IPS-NIHi7 (cell line): Measurements from ENCODE around the gene CTSF.
"Not testable (repeated sequence)": the region's sequence is repeated elsewhere in the genome, so short reads cannot be mapped to it uniquely, and the experiment has no call there.

Experiments
- DNase-seq: peaks from one replicate; pipeline ENCODE4 v3.0.0; 2012; ENCODE audit warnings: mixed read lengths; ENCODE audit errors: extremely low spot score

Gene CTSF

DNA sequence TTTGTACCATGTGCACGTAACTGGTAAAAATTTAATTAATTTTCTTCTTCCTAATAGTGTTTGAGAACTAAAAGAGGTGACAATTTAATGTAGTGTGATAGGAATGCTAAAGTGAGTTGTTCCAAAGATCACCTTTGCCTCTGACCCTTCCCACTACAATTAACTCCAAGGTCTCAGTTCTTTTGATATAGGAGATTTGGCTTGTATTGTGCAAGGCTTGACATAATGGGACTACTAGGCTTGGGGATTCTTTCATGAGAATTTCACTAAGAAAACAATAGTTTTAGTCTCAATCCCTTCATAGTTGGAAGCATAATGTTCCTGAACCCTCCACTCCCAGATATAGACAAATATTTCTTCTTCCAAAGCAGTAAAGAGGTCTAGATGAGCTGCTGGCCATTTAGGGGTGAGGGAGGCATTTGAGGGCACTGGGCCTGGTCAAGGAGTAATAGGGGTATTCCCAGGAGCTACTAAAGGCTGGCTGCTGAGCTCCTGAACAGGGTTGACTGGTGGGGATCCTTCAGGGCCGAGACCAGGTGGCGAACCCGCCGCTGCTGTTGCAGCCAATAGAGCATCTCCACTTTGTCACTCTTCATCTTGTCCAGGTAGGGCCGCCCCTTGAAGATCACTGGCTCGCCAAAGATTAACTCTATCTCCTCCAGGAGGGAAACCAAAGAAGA, 21.7 kb upstream of the CTSF start:
- no peak for DNase-seq

DNA sequence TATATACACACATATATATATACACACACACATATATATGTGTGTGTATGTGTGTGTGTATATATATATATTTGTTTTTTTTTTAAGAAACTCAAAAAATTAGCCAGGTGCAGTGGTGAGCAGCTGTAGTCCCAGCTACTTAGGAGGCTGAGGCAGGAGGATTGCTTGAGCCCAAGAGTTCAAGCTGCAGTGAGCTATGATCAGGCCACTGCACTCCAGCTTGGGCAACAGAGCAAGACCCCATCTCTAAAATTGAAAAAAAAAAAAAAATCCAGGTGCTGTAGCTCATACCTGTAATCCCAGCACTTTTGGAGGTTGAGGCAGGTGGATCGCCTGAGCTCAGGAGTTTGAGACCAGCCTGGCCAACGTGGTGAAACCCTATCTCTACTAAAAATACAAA, 20.9 kb upstream of the CTSF start:
- not testable (repeated sequence) for DNase-seq

DNA sequence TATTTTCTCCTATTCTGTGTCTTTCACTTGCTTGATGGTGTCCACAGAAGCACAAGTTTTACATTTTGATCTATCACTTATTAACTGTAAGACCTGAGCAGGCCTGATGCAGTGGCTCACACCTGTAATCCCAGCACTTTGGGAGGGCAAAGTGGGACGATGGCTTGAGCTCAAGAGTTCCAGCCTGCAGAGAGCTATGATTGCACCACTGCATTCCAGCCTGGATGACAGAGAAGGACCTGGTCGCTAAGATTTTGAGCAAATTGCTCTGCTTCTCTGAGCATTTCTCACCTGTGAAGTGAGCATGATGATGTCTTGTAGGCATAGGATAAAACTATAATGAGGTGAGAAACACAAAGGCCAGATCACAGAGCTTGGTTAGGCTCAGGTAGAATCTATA, 17.7 kb upstream of the CTSF start:
- no peak for DNase-seq

DNA sequence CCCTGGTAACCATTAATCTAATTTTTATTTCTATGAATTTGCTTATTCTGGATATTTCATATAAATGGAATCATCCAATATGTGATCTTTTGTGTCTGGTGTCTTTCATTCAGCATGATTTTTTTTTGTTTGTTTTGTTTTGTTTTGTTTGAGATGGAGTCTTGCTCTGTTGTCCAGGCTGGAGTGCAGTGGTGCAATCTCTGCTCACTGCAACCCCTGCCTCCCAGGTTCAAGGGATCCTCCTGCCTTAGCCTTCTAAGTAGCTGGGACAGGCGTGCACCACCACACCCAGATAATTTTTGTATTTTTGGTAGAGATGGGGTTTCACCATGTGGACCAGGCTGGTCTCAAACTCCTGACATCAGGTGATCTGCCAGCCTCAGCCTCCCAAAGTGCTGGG, 17.0 kb upstream of the CTSF start:
- DNase-seq, result not testable (repeated sequence)

DNA sequence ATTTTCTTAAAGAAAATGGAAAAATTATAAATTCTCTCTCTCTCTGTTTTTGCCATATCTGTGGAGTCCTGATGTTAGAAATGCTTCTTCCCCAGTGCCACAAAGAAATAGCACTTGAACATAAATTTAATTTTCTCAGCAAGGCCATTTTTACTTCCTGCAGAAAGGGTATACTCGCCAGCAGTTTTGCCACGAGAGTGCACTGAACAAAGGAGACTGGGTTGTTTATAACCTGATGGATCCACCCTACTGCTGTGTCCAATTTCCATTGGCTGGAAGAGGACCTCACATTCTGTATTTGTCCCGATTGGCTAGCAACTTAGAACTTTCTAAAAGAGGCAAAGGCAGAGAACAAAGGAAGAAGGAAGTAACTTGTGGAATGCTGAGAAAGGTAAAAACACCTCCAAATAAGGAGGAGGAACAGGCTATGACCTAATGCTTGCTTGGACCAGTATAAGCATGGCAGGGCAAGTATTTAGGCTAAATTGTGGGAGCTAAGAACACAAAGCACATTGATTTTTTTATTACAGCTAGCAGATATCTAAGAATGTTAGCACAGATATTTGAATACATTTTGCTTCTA, 14.2 kb upstream of the CTSF start:
- not testable (repeated sequence) for DNase-seq

DNA sequence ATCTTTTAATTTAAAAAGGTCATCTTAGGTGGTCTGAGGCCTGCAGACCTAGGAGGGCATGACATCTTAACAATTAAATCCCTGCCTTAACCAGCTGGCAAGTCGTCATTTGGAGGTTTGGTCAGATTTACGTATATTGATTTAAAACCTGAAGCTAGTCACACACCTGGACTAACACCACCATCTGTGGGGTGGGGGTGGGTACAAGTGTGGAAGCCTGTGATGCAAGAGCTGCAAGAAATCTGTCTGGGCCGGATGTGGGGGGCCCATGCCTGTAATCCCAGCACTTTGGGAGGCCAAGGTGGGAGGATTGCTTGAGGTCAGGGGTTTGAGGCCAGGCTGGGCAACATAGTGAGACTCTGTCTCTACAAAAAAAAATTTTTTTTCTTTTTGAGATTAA, 12.9 kb upstream of the CTSF start:
- no peak for DNase-seq

DNA sequence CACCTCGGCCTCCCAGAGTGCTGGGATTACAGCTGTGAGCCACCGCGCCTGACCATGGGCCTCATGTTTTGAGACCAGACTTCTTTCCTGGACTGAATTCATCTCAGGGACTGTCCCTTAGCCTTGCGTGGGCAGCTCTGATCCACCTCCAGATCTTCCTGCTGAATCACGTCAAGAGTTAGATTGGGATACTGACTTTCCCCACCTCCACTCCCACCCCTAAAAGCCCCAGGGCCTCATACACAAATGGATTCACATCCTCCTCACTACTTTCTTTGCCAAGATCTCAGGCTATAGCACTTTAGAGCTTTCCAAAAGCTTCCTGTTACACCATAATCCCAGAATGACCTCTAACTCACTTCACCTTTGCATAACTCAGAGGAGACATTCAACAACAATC, 12.4 kb upstream of the CTSF start:
- DNase-seq, result no peak

DNA sequence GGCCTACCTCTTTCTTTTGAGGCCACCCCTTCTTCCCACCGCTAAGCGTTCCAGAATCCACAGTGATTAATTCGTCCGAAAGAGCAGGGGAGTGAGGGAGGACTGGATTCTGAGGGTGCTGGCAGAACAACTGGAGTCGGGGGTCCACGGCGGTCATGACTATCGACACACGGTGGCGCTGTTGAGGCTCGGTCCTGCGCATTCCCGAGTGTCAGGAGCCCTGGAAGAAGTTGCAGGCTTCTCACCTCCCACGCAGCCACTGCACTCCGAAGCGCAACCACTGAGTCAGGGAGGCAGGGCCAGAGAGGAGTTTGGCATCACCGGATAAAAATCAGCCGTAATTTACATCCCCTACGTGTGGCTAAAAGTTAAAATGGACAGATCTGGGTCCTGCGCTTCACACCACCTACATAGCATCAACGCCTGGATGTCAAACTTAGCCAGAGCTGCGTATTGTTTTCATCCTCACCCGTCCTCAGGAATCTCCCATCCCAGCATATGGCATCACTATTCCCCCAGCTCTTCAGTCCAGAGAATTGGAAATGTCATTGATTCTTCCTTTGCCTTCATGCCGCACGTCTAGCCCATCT, 10.7 kb upstream of the CTSF start:
- peak; percentile 95 for DNase-seq

DNA sequence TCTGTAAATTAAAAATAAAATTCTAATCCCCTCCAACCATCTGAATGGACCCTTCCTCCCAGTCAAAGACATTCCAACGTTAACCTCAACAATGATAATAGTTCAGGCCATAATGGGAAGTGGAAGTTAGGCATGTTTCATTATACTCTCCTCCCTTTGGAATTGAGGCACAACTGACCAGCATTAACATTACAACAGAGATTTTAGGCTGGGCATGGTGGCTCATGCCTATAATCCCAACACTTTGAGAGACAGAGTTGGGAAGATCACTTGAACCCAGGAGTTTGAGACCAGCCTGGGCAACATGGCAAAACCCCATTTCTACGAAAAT, 2.4 kb upstream of the CTSF start:
- no peak for DNase-seq

DNA sequence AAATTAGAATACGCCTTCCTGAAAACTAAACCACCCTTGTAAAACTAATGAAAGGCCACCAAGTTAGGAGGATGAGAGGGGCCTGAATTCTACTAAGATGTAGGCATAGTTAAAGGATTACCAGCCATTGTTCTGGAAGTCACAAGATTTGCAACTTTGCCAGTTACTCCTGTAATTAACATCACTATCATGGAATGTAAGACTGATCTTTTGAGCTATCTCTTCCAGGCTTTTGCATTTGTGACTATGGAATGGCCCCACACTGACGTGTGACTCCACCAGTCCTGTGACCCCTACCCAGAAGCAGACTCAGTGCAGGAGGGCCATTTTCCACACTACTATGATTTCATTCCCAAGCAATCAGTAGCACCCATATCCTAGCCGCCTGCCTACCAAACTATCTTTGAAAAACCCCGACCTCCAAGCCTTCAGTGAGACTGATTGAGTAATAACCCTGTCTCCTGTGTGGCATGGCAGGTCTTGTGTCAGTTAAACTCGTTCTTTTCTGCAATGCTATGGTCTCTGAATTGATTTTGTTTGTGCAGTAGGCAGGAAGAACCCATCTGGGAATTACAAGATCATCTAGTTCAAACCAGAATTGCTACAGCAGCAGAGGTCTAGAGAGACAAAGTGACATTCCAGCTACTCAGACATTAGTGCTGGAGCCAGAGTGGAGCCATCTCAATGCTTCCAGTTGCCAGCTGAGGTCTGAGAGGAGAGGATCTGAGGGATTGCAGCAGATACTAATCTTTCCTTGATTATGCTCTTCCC, 1.9 kb upstream of the CTSF start:
- no peak for DNase-seq

DNA sequence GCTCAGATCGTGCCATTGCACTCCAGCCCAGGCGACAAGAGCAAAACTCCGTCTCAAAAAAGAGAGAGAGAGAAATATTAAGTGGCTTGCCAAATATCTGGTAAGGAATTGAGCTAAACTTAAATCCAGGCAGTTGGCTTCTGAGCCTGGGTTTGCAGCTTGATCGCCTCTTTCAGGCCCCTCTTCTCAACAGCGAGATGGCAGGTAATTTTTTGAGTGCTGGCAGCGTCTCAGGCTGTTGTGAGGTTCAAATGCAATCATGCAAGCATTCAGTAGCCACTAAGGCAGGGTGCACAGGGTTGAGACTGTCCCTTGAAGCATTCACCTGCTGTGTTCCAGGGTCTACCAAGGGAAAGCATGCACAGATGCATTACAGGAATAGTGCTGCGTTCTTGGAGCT, 670 bp upstream of the CTSF start:
- no peak for DNase-seq

DNA sequence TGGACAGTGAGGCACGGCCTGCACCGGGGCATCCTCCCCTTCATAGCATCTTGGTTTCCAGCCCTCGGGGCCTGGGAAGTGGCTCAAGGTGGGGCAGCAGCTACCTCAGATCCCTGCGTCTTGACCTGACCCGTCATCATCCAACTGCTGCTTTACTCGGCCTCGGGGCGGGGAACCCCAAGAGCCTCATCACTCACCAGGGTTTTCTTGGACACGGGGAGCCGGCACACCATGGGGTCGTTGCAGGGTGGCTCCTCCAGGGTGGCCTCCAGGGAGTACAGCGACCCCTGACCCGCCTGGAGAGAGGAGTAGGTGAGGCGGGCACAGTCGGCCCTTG, 651 bp downstream of the CTSF start:
- no peak for DNase-seq

DNA sequence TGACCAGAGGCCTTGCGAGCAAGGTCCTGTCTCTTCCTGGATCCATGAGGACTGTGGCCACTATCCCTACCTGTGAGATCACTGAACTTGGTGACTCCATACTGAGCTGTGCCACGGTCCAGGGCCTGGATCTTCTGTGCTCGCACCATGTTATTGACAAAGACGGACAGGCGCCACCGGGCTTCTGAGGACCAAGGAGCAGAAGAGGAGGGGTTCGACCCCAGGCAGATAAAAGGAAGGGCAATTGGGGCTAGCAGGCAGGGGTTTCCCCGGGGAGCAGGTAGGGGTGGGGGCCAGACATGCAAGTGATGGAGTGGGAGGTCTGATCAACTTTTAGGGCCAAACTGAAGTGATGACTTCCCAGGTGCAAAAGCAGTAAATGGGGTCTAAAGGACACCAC, 2.2 kb downstream of the CTSF start:
- no peak for DNase-seq

DNA sequence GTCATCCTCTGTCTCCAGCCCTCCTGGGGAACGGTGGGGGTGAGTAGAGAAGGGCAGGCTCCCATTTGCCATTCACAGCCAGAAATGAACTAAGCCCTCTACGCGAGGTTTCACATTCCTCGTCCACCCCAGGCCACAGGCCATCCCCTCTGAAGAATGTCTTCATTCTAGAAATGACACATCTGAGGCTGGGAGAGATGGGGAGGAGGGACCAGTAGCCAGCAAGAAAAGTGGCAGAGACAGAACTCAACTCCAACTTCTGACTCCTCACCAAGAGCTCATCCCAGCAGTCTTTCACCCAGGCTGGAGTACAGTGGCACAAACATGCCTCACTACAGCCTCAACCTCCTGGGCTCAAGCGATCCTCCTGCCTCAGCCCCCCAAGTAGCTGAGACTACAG, 3.4 kb downstream of the CTSF start:
- DNase-seq, result no peak

DNA sequence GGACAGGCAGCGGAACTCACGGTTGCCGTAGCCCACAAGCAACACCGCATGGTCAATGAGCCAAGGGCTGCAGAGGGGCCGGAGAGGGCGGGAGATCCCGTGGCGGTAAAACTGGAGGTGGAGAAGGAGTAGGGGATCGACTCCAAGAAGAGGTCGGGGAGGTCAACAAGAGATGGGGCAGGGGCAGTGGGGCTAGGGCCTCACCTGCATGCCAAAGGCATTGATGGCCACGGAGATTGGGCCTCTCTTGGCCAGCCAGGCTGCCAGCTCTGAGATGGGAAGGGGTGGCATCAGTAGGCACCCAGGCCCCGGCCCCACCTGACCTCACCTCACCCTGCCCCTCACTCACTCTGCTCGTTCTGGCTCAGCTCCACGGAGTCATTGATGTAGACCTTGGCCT, 3.9 kb downstream of the CTSF start:
- DNase-seq, result no peak

DNA sequence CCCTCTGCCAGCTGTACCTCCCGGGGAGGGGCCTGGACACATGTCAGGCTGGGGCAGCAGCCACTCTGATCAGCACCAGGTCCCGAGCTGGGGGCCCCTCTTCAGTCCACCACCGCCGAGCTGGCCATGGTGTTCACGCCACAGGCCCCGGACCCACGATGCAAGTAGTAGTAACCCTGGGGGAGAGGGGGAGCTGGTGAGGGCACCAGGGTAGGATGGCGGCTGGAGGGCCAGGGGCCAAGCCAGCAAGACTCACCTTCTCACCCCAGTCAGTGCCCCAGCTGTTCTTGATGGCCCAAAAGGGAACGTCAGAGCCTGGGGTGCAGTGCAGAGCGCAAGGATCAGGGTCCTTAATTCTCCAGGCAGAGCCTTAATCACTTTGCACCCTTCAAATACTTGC, 4.6 kb downstream of the CTSF start:
- DNase-seq, result no peak

DNA sequence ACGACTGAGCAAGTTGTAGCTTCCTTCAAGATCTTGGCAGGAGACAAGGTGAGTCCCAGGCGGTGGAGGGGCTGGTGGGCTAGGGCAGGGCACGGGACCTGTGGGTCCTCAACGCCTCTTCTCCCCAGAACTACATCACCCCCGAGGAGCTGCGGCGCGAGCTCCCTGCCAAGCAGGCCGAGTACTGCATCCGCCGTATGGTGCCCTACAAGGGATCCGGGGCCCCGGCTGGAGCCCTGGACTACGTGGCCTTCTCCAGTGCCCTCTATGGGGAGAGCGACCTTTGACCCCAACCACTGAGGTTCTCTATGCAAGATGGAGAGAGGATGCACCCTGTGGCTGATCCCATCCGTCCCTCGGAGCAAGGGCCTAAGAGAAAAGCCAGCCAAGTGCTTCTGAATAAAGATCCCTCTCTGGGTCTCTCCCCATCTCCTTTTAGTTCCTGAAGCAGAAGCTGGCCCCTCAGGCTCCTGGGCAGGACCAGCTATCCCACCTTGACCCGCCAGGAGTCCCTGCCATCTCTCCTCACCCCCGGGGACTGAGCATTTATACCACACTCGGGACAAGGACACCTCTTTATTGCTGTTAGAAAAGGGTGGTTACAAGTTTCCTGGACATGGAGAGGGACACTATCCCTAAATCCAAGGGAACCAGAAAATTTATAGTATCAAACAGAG, 5.4 kb downstream of the CTSF start:
- no peak for DNase-seq

DNA sequence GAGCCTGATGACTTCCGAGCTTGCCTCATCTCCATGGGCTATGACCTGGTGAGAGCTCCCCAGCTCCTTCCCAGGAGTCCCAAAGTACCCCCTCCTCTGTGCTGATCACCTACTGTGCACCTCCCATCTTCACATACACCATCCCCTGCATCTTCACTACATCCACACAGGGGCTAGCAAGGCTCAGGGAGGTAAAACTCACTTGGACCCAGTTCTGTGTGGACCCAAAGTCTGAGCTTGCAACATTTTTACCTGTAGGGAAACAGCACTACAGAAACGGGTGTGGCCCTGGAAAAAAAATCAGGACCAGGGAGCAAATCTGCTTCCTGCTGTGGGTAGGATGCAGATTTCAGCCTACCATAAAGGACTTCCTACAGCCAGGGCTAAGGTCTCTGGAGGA, 6.1 kb downstream of the CTSF start:
- DNase-seq, result no peak

DNA sequence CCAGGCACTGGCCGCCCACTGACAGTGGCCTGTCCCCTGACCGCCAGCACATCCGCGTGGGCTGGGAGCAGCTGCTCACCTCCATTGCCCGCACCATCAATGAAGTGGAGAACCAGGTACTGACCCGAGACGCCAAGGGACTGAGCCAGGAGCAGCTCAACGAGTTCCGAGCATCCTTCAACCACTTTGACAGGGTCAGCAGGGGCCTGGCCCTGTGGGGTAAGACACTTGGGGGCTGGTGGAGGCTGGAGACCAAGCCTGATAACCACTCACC, 6.5 kb downstream of the CTSF start:
- DNase-seq, result no peak

DNA sequence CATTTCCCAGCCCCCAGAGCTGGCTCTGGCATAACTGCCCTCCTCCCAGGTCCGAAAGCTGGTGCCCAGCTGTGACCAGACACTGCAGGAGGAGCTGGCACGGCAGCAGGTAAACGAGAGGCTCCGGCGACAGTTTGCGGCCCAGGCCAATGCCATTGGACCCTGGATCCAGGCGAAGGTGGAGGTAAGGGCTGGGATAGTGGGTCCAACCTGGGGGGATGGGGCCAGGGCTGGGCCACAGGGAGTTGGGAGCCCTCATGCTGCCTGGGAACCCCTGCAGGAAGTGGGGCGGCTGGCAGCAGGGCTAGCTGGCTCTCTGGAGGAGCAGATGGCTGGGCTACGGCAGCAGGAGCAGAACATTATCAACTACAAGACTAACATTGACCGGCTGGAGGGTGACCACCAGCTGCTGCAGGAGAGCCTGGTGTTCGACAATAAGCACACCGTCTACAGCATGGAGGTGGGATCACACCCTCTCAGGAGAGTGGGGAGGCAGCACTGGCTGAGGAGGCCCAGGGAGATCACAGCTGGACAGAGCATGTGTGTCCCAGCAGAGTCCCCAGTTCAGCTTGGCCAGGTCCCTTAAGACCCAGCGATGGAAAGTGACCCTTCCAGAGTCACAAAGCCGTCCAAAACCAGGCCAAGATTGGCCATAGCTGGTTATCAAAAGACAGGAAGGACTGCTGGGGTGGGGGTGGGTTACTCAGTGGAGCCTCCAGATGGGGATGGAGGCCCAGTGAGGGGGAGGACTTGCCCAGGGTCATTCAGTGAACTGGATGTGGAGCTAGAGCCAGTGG, 7.0 kb downstream of the CTSF start:
- DNase-seq, result no peak

DNA sequence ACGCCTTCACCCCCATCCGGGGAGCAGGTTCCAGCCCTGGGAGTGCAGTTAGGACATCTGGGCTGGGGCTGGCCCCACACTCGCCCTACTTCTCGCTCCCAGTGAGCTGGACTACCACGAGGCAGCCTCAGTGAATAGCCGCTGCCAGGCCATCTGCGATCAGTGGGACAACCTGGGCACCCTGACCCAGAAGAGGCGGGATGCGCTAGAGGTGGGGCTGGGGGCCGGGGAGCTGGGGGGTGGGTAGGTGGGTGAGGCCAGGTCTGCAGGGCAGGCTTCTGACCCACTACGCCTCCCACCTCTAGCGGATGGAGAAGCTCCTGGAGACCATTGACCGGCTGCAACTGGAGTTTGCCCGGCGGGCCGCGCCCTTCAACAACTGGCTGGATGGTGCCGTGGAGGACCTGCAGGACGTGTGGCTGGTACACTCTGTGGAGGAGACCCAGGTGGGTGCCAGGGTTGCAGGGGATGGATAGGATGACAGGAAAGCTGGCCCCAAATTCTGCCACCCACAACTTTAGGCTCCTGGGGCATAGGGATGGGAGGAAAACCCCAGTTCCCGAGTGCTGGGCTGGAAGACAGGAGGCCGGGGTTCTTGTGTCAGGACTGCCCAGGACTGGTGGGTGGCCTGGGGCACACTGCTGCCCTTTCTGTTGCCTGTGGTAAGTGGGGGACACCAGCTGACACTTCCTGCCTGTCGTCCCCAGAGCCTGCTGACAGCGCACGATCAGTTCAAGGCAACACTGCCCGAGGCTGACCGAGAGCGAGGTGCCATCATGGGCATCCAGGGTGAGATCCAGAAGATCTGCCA, 8.3 kb downstream of the CTSF start:
- no peak for DNase-seq
